GM19035 (cell line): ENCODE data around the gene CEP57.

Source experiments
- ATAC-seq: cut with Tn5 transposase; IDR thresholded peaks from one replicate; pipeline ENCODE4 v1.9.1; 2021; ENCODE audit not compliant: unreplicated experiment

The CEP57 gene

GRCh38 chr11:95790123-95790932 lies at the start of gene CEP57:
Gene CEP57, plus strand, starts transcription at chr11:95790498. Its CDS starts 201 bp downstream, at chr11:95790699.
- ATAC-seq: peak; percentile 66

GRCh38 chr11:95750101-95750500 lies 40.2 kb upstream of the CEP57 start:
- no peak for ATAC-seq

- ATAC-seq: no peak
Measured at GRCh38 chr11:95751515-95751914, 38.8 kb upstream of the CEP57 start.

- no peak for ATAC-seq
Measured at GRCh38 chr11:95760941-95761340, 29.4 kb upstream of the CEP57 start.

GRCh38 chr11:95762534-95762933 lies 27.8 kb upstream of the CEP57 start:
- ATAC-seq: no peak

GRCh38 chr11:95764267-95764898 lies 25.9 kb upstream of the CEP57 start:
- ATAC-seq: no peak

- ATAC-seq: no peak
Measured at GRCh38 chr11:95766701-95767100, 23.6 kb upstream of the CEP57 start.

- no peak for ATAC-seq
Measured at GRCh38 chr11:95767498-95767897, 22.8 kb upstream of the CEP57 start.

GRCh38 chr11:95768521-95768920 lies 21.8 kb upstream of the CEP57 start:
- no peak for ATAC-seq

- ATAC-seq: no peak
Measured at GRCh38 chr11:95776859-95777258, 13.4 kb upstream of the CEP57 start.

- peak; percentile 48 for ATAC-seq
Measured at GRCh38 chr11:95778699-95779098, 11.6 kb upstream of the CEP57 start.

GRCh38 chr11:95780544-95780943 lies 9.8 kb upstream of the CEP57 start:
- ATAC-seq: no peak

GRCh38 chr11:95788921-95789505 lies 1.3 kb upstream of the CEP57 start:
- ATAC-seq: peak; percentile 1

- peak; percentile 71 for ATAC-seq
Measured at GRCh38 chr11:95789506-95790122, 684 bp upstream of the CEP57 start, which contains the start of gene FAM76B. Gene FAM76B, minus strand, starts transcription at chr11:95789782. Its CDS starts 304 bp downstream, at chr11:95789478.

- ATAC-seq: no peak
Measured at GRCh38 chr11:95790933-95791708, 823 bp downstream of the CEP57 start.

GRCh38 chr11:95791709-95792033 lies 1.4 kb downstream of the CEP57 start:
- no peak for ATAC-seq

GRCh38 chr11:95792200-95792599 lies 1.9 kb downstream of the CEP57 start:
- ATAC-seq: no peak

- ATAC-seq: no peak
Measured at GRCh38 chr11:95792700-95793099, 2.4 kb downstream of the CEP57 start.

GRCh38 chr11:95793116-95793515 lies 2.8 kb downstream of the CEP57 start:
- no peak for ATAC-seq

GRCh38 chr11:95794086-95794485 lies 3.8 kb downstream of the CEP57 start:
- no peak for ATAC-seq
